PC-3 (cell line): ENCODE measurements around the gene ERRFI1. TPM values are rescaled to one million over a fixed set of nuclear protein-coding genes. Genes with fewer than 3 reads are reported as not detected.
"Not testable (repeated sequence)": the region's sequence is repeated elsewhere in the genome, so short reads cannot be mapped to it uniquely, and the experiment has no call there.

Source experiments
- ATAC-seq: fragments of 200-7000 bp; cut with Tn5 transposase; 2 replicates; pipeline ENCODE4 v1.9.1; 2020; ENCODE audit warnings: mild to moderate bottlenecking, moderate library complexity
- BruUV-seq: library from RNA; stranded (reverse); fragments of 400-500 nt; replicated peaks from 2 replicates; lab custom pipeline; 2021; lab: Mats Ljungman, UMichigan
- CTCF ChIA-PET: fragments of 300-600 bp; sonication (Branson Sonifier 250); formaldehyde crosslinking; loops from one replicate; lab custom pipeline; 2022; ENCODE audit warnings: antibody characterized with exemption; lab: Charles Lee
- POLR2A ChIA-PET: fragments of 300-600 bp; sonication (Branson Sonifier 250); formaldehyde crosslinking; loops from one replicate; lab custom pipeline; 2022; ENCODE audit warnings: antibody characterized with exemption; ENCODE audit not compliant: unreplicated experiment; lab: Charles Lee
- DNase-seq: peaks from one replicate; pipeline ENCODE4 v3.0.0-alpha.2; 2015
- H2AFZ ChIP-seq: fragments of 300-600 bp; sonication (generic); 2 replicates; pipeline ENCODE4 v1.6.0; 2016; ENCODE audit warnings: antibody characterized with exemption, low read length
- H3F3A ChIP-seq: fragments of 300-600 bp; sonication (generic); one replicate; pipeline ENCODE4 v1.6.0; 2017; ENCODE audit warnings: antibody characterized with exemption, low read length, control low read depth, mild to moderate bottlenecking; ENCODE audit not compliant: unreplicated experiment
- H3K27ac ChIP-seq: fragments of 300-600 bp; sonication (generic); 2 replicates; pipeline ENCODE4 v1.5.1; 2016; ENCODE audit warnings: mild to moderate bottlenecking, low read length
- H3K27me3 ChIP-seq: fragments of 300-600 bp; sonication (generic); 2 replicates; pipeline ENCODE4 v1.6.1; 2016; ENCODE audit warnings: low read length, mixed read lengths
- H3K36me3 ChIP-seq: fragments of 300-600 bp; sonication (generic); 2 replicates; pipeline ENCODE4 v1.6.1; 2016; ENCODE audit warnings: low read depth, mixed run types, low read length, mixed read lengths
- H3K4me1 ChIP-seq: fragments of 300-600 bp; sonication (generic); 2 replicates; pipeline ENCODE4 v1.5.1; 2016; ENCODE audit warnings: low read length; ENCODE audit not compliant: insufficient read depth
- H3K4me2 ChIP-seq: fragments of 300-600 bp; sonication (generic); 2 replicates; pipeline ENCODE4 v1.6.0; 2016; ENCODE audit warnings: low read length
- H3K4me3 ChIP-seq: fragments of 300-600 bp; sonication (generic); 2 replicates; pipeline ENCODE4 v1.5.1; 2016; ENCODE audit warnings: mild to moderate bottlenecking, low read length, mixed read lengths
- H3K79me2 ChIP-seq: fragments of 300-600 bp; sonication (generic); 2 replicates; pipeline ENCODE4 v1.6.1; 2017; ENCODE audit warnings: low read length, mixed read lengths
- H3K9ac ChIP-seq: fragments of 300-600 bp; sonication (generic); 2 replicates; pipeline ENCODE4 v1.6.0; 2016; ENCODE audit warnings: mild to moderate bottlenecking, low read length
- H3K9me2 ChIP-seq: fragments of 300-600 bp; sonication (generic); replicated peaks from 2 replicates; pipeline ENCODE4 v1.6.1; 2016; ENCODE audit warnings: mixed run types, low read length, mixed read lengths
- H3K9me3 ChIP-seq: fragments of 300-600 bp; sonication (generic); 2 replicates; pipeline ENCODE4 v1.6.1; 2016; ENCODE audit warnings: low read length, mixed read lengths
- H4K20me1 ChIP-seq: fragments of 300-600 bp; sonication (generic); 2 replicates; pipeline ENCODE4 v1.6.1; 2016; ENCODE audit warnings: low read length, mixed read lengths
- CTCF ChIP-seq: fragments of 300-600 bp; sonication (generic); conservative IDR thresholded peaks from 2 replicates; pipeline ENCODE4 v1.5.1; 2017; ENCODE audit warnings: antibody characterized with exemption, low read depth, mild to moderate bottlenecking, low read length
- EZH2 ChIP-seq: fragments of 300-600 bp; sonication (generic); IDR thresholded peaks from one replicate; pipeline ENCODE4 v1.6.1; 2017; ENCODE audit warnings: antibody characterized with exemption, mild to moderate bottlenecking, low read length; ENCODE audit not compliant: unreplicated experiment
- EZH2phosphoT487 ChIP-seq: fragments of 300-600 bp; sonication (generic); IDR thresholded peaks from 2 replicates; pipeline ENCODE4 v1.6.1; 2018; ENCODE audit warnings: mild to moderate bottlenecking, antibody characterized with exemption, low read length, borderline replicate concordance
- intact Hi-C: fragments of 100-400 bp; cut with micrococcal nuclease; formaldehyde crosslinking; loops from 2 replicates; pipeline ENCODE4 v1.9.0; 2023
- total RNA-seq: library from RNA; depleted of rRNA; stranded (reverse); fragments of >200 nt; gene quantifications from 2 replicates; pipeline ENCODE4 v1.2.3, GENCODE V29; 2014

The ERRFI1 gene
- total RNA-seq, 1 experiment from 2014 or later, result 218 TPM

- BruUV-seq, result no TSS peak
- H2AFZ ChIP-seq, result no peak overlapping the region
- no peak for DNase-seq
- H3K9me3 ChIP-seq, result no peaks in the 10 kb centered on the region
- H3K9ac ChIP-seq, result no peak overlapping the region
- intact Hi-C loops, result no loop called here
- H3K27me3 ChIP-seq, result no peaks in the 10 kb centered on the region
- CTCF ChIA-PET, result no interaction called here
- H3K4me3 ChIP-seq, result no peak overlapping the region
- no peak for ATAC-seq
- no peak for TF ChIP-seq CTCF
- no peak for TF ChIP-seq EZH2
- TF ChIP-seq EZH2phosphoT487, result no peak
- no peaks in the 10 kb centered on the region for H3K36me3 ChIP-seq
- H3K4me1 ChIP-seq, result peaks cover 23% of the 10 kb centered on the region
- POLR2A ChIA-PET, result no interaction called here
- H3F3A ChIP-seq, result peaks cover 4% of the 10 kb centered on the region
- H3K4me2 ChIP-seq, result no peak overlapping the region
- no peaks in the 10 kb centered on the region for H3K9me2 ChIP-seq
- no peak overlapping the region for H3K27ac ChIP-seq
- no peaks in the 10 kb centered on the region for H3K79me2 ChIP-seq
- H4K20me1 ChIP-seq, result no peaks in the 10 kb centered on the region
Measured at GRCh38 chr1:8053878-8054567, 27.9 kb upstream of the ERRFI1 start.

- intact Hi-C loops, result no loop called here
- ChIA-PET CTCF (no interaction called here), POLR2A (no interaction called here)
- Histone ChIP-seq H3K79me2 (no peaks in the 10 kb centered on the region), H3K4me1 (peaks cover 40% of the 10 kb centered on the region), H3K4me2 (no peak overlapping the region), H3K27me3 (no peaks in the 10 kb centered on the region), H3F3A (peaks cover 10% of the 10 kb centered on the region), H3K36me3 (no peaks in the 10 kb centered on the region), H3K9ac (no peak overlapping the region), H2AFZ (no peak overlapping the region), H3K4me3 (no peak overlapping the region), H4K20me1 (no peaks in the 10 kb centered on the region), H3K27ac (no peak overlapping the region), H3K9me3 (no peaks in the 10 kb centered on the region), H3K9me2 (no peaks in the 10 kb centered on the region)
- TF ChIP-seq CTCF (no peak), EZH2phosphoT487 (no peak), EZH2 (no peak)
- DNase-seq (no peak), ATAC-seq (no peak)
- no TSS peak for BruUV-seq
Measured at GRCh38 chr1:8051650-8052049, 25.5 kb upstream of the ERRFI1 start.

- H3K27ac ChIP-seq, result peak overlapping the region; percentile 96; the same call in 1 of the 2 replicates
- intact Hi-C loops, result loop anchor here (5.0 kb wide), 2 partner anchors 133 to 208 kb away; no protein-coding TSS in a partner anchor
Measured at GRCh38 chr1:8049229-8049628, 23.1 kb upstream of the ERRFI1 start.

More at GRCh38 chr1:8049229-8049628, 23.1 kb upstream of the ERRFI1 start:
- POLR2A ChIA-PET, result interaction anchor here (1.4 kb wide), 1 partner anchor 12 kb away, joined by 12 read pairs; no protein-coding TSS in a partner anchor
- H3K4me2 ChIP-seq, H3F3A ChIP-seq, ATAC-seq, H3K79me2 ChIP-seq, CTCF ChIA-PET, H3K9ac ChIP-seq, H3K9me2 ChIP-seq, H3K9me3 ChIP-seq, H3K36me3 ChIP-seq, H3K4me3 ChIP-seq, H3K27me3 ChIP-seq, H4K20me1 ChIP-seq, DNase-seq, BruUV-seq, H2AFZ ChIP-seq: not testable (repeated sequence)
- H3K4me1 ChIP-seq, result peaks cover 47% of the 10 kb centered on the region
